ENCODE results near the gene ELN.
A peak's percentile ranks its signal among the peaks of the same experiment; 100 is the strongest.

DNA sequence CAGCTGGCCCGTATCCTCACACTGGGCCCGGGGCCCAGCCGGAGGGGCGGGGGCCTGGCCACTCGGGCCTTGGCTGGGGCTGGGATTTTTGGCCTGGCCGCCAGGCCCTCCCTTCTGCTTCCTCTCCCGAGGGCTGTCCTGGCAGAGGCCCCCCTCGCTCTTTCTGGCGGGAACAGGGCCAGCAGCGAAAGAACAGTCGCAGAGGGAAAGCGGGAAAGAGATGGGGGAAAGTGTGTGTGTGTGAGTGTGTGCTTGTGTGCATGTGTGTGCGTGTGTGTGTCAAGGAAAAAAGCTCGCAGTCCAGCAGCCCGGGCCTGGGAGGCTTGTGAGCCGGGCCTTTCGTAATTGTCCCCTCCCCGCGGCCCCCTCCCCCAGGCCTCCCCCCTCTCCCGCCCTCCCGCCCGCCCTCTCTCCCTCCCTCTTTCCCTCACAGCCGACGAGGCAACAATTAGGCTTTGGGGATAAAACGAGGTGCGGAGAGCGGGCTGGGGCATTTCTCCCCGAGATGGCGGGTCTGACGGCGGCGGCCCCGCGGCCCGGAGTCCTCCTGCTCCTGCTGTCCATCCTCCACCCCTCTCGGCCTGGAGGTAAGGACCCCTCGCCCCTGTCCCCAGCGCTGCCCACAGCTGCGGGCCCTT lies at the start of gene ELN:
- TF ChIP-seq, protein P1, sequence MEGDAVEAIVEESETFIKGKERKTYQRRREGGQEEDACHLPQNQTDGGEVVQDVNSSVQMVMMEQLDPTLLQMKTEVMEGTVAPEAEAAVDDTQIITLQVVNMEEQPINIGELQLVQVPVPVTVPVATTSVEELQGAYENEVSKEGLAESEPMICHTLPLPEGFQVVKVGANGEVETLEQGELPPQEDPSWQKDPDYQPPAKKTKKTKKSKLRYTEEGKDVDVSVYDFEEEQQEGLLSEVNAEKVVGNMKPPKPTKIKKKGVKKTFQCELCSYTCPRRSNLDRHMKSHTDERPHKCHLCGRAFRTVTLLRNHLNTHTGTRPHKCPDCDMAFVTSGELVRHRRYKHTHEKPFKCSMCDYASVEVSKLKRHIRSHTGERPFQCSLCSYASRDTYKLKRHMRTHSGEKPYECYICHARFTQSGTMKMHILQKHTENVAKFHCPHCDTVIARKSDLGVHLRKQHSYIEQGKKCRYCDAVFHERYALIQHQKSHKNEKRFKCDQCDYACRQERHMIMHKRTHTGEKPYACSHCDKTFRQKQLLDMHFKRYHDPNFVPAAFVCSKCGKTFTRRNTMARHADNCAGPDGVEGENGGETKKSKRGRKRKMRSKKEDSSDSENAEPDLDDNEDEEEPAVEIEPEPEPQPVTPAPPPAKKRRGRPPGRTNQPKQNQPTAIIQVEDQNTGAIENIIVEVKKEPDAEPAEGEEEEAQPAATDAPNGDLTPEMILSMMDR (IDR thresholded peaks at IDR 0.05): peak in 1 of 7 experiments; percentile 10
- peak in 2 of 3 donors; percentile 25 to 43 for TF ChIP-seq POLR2A (IDR thresholded peaks at IDR 0.05)
